K562 (cell line): Measurements from ENCODE around the gene VGF. TPM values are rescaled to one million over a fixed set of nuclear protein-coding genes. Genes with fewer than 3 reads are reported as not detected.
A peak's percentile ranks its signal among the peaks of the same experiment; 100 is the strongest.

Experiments used
- CBX3 ChIP-seq, 2 experiments: IDR thresholded peaks; 1 replicate in 1 of 2; 2 replicates in 1 of 2; pipeline ENCODE4 v1.6.1; 2012; ENCODE audit warnings: inconsistent platforms in 2 of 2, low read length in 2 of 2, borderline replicate concordance in 1 of 2, control low read depth in 1 of 2
- CXXC5 ChIP-seq: fragments of 250-450 bp; sonication (Bioruptor Pico); IDR thresholded peaks from 2 replicates; pipeline ENCODE4 v1.8.0; 2022; ENCODE audit warnings: inconsistent platforms, mild to moderate bottlenecking, moderate library complexity
- FIP1L1 ChIP-seq: fragments of 200-400 bp; formaldehyde crosslinking; IDR thresholded peaks from 2 replicates; pipeline ENCODE4 v1.6.1; 2018; ENCODE audit warnings: mild to moderate bottlenecking, low read depth, low read length; ENCODE audit not compliant: poor library complexity, severe bottlenecking
- FOXP1 ChIP-seq: sonication (generic); formaldehyde crosslinking; IDR thresholded peaks from 2 replicates; pipeline ENCODE4 v1.8.0; 2022; ENCODE audit warnings: mild to moderate bottlenecking, missing genetic modification reagents
- HDAC1 ChIP-seq, 2 experiments: fragments of 450-650 bp; IDR thresholded peaks; 2 replicates each; pipeline ENCODE4 v1.6.1; 2016 to 2017; ENCODE audit warnings: inconsistent platforms in 1 of 2, mild to moderate bottlenecking in 1 of 2, moderate library complexity in 1 of 2
- KLF16 ChIP-seq: IDR thresholded peaks from 2 replicates; pipeline ENCODE4 v1.6.1; 2016; ENCODE audit warnings: antibody characterized with exemption
- MAFG ChIP-seq: fragments of 450-650 bp; conservative IDR thresholded peaks from 2 replicates; pipeline ENCODE4 v1.6.1; 2016; ENCODE audit warnings: missing genetic modification characterization, missing compliant biosample characterization
- MLLT1 ChIP-seq, 2 experiments: fragments of 450-650 bp; IDR thresholded peaks; 2 replicates each; pipeline ENCODE4 v1.6.1; 2016
- PATZ1 ChIP-seq: fragments of 250-450 bp; sonication (Bioruptor Pico); IDR thresholded peaks from 2 replicates; pipeline ENCODE4 v1.5.0; 2020; ENCODE audit warnings: mild to moderate bottlenecking, borderline replicate concordance
- PCBP1 ChIP-seq: fragments of 200-400 bp; formaldehyde crosslinking; IDR thresholded peaks from 2 replicates; pipeline ENCODE4 v1.6.1; 2018; ENCODE audit warnings: mild to moderate bottlenecking, low read depth, low read length; ENCODE audit not compliant: poor library complexity, severe bottlenecking
- TARDBP ChIP-seq: fragments of 450-650 bp; IDR thresholded peaks from 2 replicates; pipeline ENCODE4 v1.6.1; 2016
- YY1 ChIP-seq, 3 experiments: IDR thresholded peaks; 2 replicates each; pipeline ENCODE4 v1.6.1; 2011; ENCODE audit warnings: low read length in 2 of 3, mild to moderate bottlenecking in 2 of 3, moderate library complexity in 2 of 3, borderline replicate concordance in 1 of 3, control low read depth in 1 of 3, low read depth in 1 of 3; ENCODE audit not compliant: insufficient read depth in 3 of 3, insufficient replicate concordance in 2 of 3, control insufficient read depth in 1 of 3, insufficient read length in 1 of 3; ENCODE audit errors: extremely low read depth in 1 of 3
- ZBTB26 ChIP-seq: fragments of 450-650 bp; formaldehyde crosslinking; IDR thresholded peaks from 2 replicates; pipeline ENCODE4 v1.4.0; 2022; ENCODE audit warnings: missing genetic modification characterization
- ZBTB7A ChIP-seq: IDR thresholded peaks from 2 replicates; pipeline ENCODE4 v1.6.1; 2011; ENCODE audit warnings: low read depth, mild to moderate bottlenecking, low read length, moderate library complexity, borderline replicate concordance; ENCODE audit not compliant: control insufficient read depth
- ZNF398 ChIP-seq: fragments of 250-450 bp; sonication (Bioruptor Pico); IDR thresholded peaks from 2 replicates; pipeline ENCODE4 v1.8.0; 2021; ENCODE audit warnings: moderate library complexity, mild to moderate bottlenecking, inconsistent platforms
- polyA plus RNA-seq, 8 experiments: library from polyadenylated mRNA; depleted of rRNA in 4 of 8; stranded (reverse) in 5 of 8; unstranded in 3 of 8; fragments of >200 nt; fragmentation: Nextera tagmentation in 2 of 8; fragmentation: Illumina TruSeq in 1 of 8; extraction: Ambion mirVana in 2 of 8; extraction: Trizol in 1 of 8; gene quantifications; 2 replicates each; pipeline versions ENCODE4 v1.2.1 to v1.2.3, GENCODE V29; 2011 to 2014; ENCODE audit warnings: inconsistent platforms in 1 of 8, missing spikeins in 1 of 8
- total RNA-seq, 7 experiments: library from RNA; depleted of rRNA in 6 of 7; stranded (reverse); fragments of >200 nt in 6 of 7; fragmentation: Illumina TruSeq in 2 of 7; extraction: Trizol in 2 of 7; gene quantifications; 2 replicates each; pipeline versions ENCODE4 v1.2.1 to v1.2.3, GENCODE V29; 2011 to 2021; ENCODE audit warnings: low replicate concordance in 1 of 7
- TF ChIP-seq, protein P1 (sequence below): sonication (generic); formaldehyde crosslinking; IDR thresholded peaks from 2 replicates; pipeline ENCODE4 v1.8.1; 2023; ENCODE audit warnings: mild to moderate bottlenecking, missing genetic modification reagents

The VGF gene
- total and polyA plus RNA-seq, 9 of the 15 experiments (the other 6 are each of a cell fraction or from before 2014, with no cell fraction given) = 0.03 to 5.7 (median 0.34) TPM

DNA sequence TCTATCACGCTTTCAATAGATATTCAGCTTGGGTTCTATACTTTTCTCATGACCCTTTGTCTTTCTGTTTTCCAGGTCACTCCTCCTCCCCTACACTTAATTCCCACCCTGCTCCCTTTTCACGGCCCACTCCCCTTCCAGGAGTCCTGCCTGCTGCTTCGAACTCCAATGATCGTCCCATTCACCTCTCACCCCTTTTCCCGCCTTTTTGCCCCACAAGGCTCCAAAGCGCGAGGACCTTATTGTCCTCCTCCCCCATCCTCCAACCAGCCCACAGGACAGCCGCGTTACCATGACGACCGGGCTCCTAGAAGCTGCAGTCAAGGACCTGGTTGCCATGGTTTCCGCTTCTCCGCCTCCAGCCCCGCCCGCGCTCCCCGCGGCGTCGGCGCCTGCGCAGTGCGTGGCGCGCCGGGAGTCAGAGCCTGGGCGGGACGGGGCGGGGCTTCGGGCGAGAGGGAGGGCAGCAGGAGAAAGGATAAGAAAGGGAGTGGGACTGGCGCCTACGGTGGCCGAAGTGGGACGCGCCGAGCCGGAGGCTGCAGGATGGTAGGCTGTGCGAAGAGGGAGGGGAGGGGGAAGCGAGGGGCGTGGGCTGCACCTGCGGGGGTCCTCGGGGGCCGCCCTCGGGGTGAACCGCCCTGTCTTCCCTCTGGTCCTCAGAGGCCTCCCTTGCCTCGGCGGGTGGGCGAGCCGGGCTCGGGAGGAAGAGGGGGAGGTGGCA, 11.2 kb downstream of the VGF start, which contains the start of gene AP1S1 (continued):
- TF ChIP-seq PCBP1 (peak; percentile 88), ZBTB7A (no peak), PATZ1 (CRISPR knock-in tag) (no peak), MLLT1 (IDR thresholded peaks at IDR 0.05) (no peak), KLF16 (peak; percentile 65), FOXP1 (0 out of 2 replicates have a peak, but pooled peaks have one; percentile 65), CXXC5 (CRISPR knock-in tag) (peak; percentile 89), CBX3 (IDR thresholded peaks at IDR 0.05; ENCODE audit: borderline replicate concordance in 1 of 2, low read length in 2 of 2) (peak in 1 of 2 experiments; percentile 96; a peak in 2 of 3 replicates), HDAC1 (IDR thresholded peaks at IDR 0.05) (peak in 1 of 2 experiments; percentile 66; a peak in 2 of 4 replicates), ZBTB26 (CRISPR knock-in tag) (no peak), ZNF398 (CRISPR knock-in tag) (no peak), MAFG (tag) (no peak), FIP1L1 (peak; percentile 48), TARDBP (no peak; the same call in 1 of the 2 replicates), YY1 (IDR thresholded peaks at IDR 0.05; ENCODE audit: borderline replicate concordance in 1 of 3, control insufficient read depth in 1 of 3, extremely low read depth in 1 of 3, insufficient read depth in 3 of 3, insufficient read length in 1 of 3, insufficient replicate concordance in 2 of 3, low read depth in 1 of 3, low read length in 2 of 3) (peak in 1 of 3 experiments; percentile 22)
- TF ChIP-seq, protein P1, sequence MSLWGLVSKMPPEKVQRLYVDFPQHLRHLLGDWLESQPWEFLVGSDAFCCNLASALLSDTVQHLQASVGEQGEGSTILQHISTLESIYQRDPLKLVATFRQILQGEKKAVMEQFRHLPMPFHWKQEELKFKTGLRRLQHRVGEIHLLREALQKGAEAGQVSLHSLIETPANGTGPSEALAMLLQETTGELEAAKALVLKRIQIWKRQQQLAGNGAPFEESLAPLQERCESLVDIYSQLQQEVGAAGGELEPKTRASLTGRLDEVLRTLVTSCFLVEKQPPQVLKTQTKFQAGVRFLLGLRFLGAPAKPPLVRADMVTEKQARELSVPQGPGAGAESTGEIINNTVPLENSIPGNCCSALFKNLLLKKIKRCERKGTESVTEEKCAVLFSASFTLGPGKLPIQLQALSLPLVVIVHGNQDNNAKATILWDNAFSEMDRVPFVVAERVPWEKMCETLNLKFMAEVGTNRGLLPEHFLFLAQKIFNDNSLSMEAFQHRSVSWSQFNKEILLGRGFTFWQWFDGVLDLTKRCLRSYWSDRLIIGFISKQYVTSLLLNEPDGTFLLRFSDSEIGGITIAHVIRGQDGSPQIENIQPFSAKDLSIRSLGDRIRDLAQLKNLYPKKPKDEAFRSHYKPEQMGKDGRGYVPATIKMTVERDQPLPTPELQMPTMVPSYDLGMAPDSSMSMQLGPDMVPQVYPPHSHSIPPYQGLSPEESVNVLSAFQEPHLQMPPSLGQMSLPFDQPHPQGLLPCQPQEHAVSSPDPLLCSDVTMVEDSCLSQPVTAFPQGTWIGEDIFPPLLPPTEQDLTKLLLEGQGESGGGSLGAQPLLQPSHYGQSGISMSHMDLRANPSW = peak; percentile 50; the same call in 1 of the 2 replicates
